Smooth muscle cell (in vitro differentiated cells): ENCODE results near the gene RAMP1. TPM values are rescaled to one million over a fixed set of nuclear protein-coding genes. Genes with fewer than 3 reads are reported as not detected.

ENCODE experiments used
- DNase-seq: peaks from one replicate; lab custom pipeline; 2025; ENCODE audit not compliant: unreplicated experiment; lab: John Stamatoyannopoulos, UW
- H2AFZ ChIP-seq: fragments of 200-600 bp; sonication (generic); 2 replicates; pipeline ENCODE4 v1.6.0; 2016; ENCODE audit warnings: antibody characterized with exemption, low read depth, mild to moderate bottlenecking
- H3F3A ChIP-seq: fragments of 200-600 bp; sonication (generic); 2 replicates; pipeline ENCODE4 v1.6.0; 2017; ENCODE audit warnings: antibody characterized with exemption, low read depth
- H3K27ac ChIP-seq: fragments of 200-600 bp; sonication (generic); 2 replicates; pipeline ENCODE4 v1.5.1; 2016; ENCODE audit warnings: low read depth, mild to moderate bottlenecking
- H3K27me3 ChIP-seq: fragments of 200-600 bp; sonication (generic); 2 replicates; pipeline ENCODE4 v1.6.1; 2016; ENCODE audit warnings: low read depth, mild to moderate bottlenecking
- H3K36me3 ChIP-seq: fragments of 200-600 bp; sonication (generic); 2 replicates; pipeline ENCODE4 v1.5.1; 2016; ENCODE audit warnings: low read depth
- H3K4me1 ChIP-seq: fragments of 200-600 bp; sonication (generic); 2 replicates; pipeline ENCODE4 v1.5.1; 2016; ENCODE audit warnings: low read depth
- H3K4me2 ChIP-seq: fragments of 200-600 bp; sonication (generic); 2 replicates; pipeline ENCODE4 v1.6.0; 2016; ENCODE audit warnings: mild to moderate bottlenecking
- H3K4me3 ChIP-seq: fragments of 200-600 bp; sonication (generic); 2 replicates; pipeline ENCODE4 v1.5.1; 2016; ENCODE audit warnings: mild to moderate bottlenecking
- H3K79me2 ChIP-seq: fragments of 200-600 bp; sonication (generic); 2 replicates; pipeline ENCODE4 v1.6.0; 2016; ENCODE audit warnings: low read depth, mild to moderate bottlenecking
- H3K9ac ChIP-seq: fragments of 200-600 bp; sonication (generic); 2 replicates; pipeline ENCODE4 v1.6.0; 2016; ENCODE audit warnings: low read depth
- H3K9me3 ChIP-seq: fragments of 200-600 bp; sonication (generic); replicated peaks from 2 replicates; pipeline ENCODE4 v1.5.1; 2016; ENCODE audit warnings: low read depth
- H4K20me1 ChIP-seq: fragments of 200-600 bp; sonication (generic); 2 replicates; pipeline ENCODE4 v1.6.0; 2016; ENCODE audit warnings: low read depth
- WGBS: methylation state at CpG from one replicate; pipeline ENCODE4 v1.1.7; 2016; ENCODE audit warnings: low lambda C conversion rate; 5-methylcytosine and 5-hydroxymethylcytosine counted together
- polyA plus RNA-seq: library from polyadenylated mRNA; unstranded; fragments of >200 nt; fragmentation: Nextera tagmentation; extraction: Ambion mirVana; gene quantifications from 2 replicates; pipeline ENCODE4 v1.2.1, GENCODE V29; 2016
- total RNA-seq: library from RNA; depleted of rRNA; stranded (reverse); fragments of >200 nt; gene quantifications from 2 replicates; pipeline ENCODE4 v1.2.3, GENCODE V29; 2014
- TF ChIP-seq, protein P1 (sequence below): fragments of 200-600 bp; sonication (generic); IDR thresholded peaks from 2 replicates; pipeline ENCODE4 v1.5.1; 2017; ENCODE audit warnings: borderline replicate concordance, mild to moderate bottlenecking, antibody characterized with exemption; ENCODE audit not compliant: insufficient read depth, poor library complexity, severe bottlenecking

Gene RAMP1
- total and polyA plus RNA-seq, 2 experiments from 2014 or later: 24.0 to 70.8 TPM

DNA sequence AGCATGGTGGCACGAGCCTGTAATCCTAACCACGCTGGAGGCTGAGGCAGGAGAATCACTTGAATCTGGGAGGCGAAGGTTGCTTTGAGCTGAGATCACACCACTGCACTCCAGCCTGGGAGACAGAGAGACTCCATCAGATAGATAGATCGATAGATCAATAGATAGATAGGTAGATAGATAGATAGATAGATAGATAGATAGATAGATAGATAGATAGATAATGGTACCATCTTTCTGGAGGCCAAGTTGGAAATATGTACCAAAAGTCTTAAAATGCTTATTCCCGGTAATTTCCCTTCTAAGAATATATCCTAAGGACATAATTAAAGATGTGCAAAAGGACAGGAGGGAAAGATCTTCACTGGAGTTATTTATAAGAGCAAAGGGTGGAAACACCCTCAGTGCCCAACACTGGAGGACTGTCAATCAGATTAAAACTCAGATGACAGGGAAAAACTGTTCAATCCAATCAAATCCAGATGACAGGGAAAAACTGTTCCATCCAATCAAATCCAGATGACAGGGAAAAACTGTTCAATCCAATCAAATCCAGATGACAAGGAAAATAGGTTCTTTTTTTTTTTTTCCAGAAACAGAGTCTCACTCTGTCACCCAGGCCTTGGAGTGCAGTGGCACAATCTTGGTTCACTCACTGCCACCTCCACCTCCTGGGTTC lies 58.4 kb downstream of the RAMP1 start:
- Histone ChIP-seq H3K27ac (no peak overlapping the region), H3K36me3 (no peaks in the 10 kb centered on the region), H3K79me2 (no peaks in the 10 kb centered on the region), H2AFZ (no peak overlapping the region), H3K9me3 (no peaks in the 10 kb centered on the region), H3K27me3 (no peaks in the 10 kb centered on the region), H3F3A (no peaks in the 10 kb centered on the region), H3K4me1 (no peaks in the 10 kb centered on the region), H3K9ac (no peak overlapping the region), H3K4me3 (no peak overlapping the region), H4K20me1 (no peaks in the 10 kb centered on the region), H3K4me2 (no peak overlapping the region)
- DNase-seq: no peak
- TF ChIP-seq, protein P1, sequence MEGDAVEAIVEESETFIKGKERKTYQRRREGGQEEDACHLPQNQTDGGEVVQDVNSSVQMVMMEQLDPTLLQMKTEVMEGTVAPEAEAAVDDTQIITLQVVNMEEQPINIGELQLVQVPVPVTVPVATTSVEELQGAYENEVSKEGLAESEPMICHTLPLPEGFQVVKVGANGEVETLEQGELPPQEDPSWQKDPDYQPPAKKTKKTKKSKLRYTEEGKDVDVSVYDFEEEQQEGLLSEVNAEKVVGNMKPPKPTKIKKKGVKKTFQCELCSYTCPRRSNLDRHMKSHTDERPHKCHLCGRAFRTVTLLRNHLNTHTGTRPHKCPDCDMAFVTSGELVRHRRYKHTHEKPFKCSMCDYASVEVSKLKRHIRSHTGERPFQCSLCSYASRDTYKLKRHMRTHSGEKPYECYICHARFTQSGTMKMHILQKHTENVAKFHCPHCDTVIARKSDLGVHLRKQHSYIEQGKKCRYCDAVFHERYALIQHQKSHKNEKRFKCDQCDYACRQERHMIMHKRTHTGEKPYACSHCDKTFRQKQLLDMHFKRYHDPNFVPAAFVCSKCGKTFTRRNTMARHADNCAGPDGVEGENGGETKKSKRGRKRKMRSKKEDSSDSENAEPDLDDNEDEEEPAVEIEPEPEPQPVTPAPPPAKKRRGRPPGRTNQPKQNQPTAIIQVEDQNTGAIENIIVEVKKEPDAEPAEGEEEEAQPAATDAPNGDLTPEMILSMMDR: no peak
- whole genome bisulfite sequencing: 95% methylated on average over 5 of the region's 5 CpGs

DNA sequence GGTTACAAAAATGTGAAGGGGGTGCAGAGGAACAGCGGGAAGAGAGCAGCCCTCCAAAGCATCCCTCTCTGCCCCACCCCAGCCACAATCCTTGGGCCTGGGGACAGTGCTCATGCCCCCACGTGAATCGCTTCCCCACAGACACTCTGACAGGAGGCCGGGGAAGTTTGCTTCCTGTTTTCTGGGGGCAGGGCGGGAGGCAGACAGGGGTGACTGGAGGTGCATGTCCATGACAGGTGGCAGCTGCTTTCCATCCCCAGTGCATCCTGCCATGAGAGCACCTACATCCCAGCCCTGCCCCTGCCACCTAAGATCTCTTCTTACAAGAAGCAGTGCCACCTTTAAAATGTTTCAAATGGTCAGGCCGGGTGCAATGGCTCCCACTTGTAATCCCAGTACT lies 60.2 kb downstream of the RAMP1 start:
- Histone ChIP-seq H3K9me3 (no peaks in the 10 kb centered on the region), H3F3A (no peaks in the 10 kb centered on the region), H3K27me3 (no peaks in the 10 kb centered on the region), H4K20me1 (no peaks in the 10 kb centered on the region), H3K4me2 (no peak overlapping the region), H2AFZ (no peak overlapping the region), H3K27ac (no peak overlapping the region), H3K4me3 (no peak overlapping the region), H3K36me3 (no peaks in the 10 kb centered on the region), H3K4me1 (no peaks in the 10 kb centered on the region), H3K9ac (no peak overlapping the region), H3K79me2 (no peaks in the 10 kb centered on the region)
- DNase-seq: no peak
- WGBS: 93% methylated on average over 6 of the region's 6 CpGs
- TF ChIP-seq, protein P1: no peak

- WGBS: 93% methylated on average over 14 of the region's 14 CpGs
- Histone ChIP-seq H4K20me1 (no peaks in the 10 kb centered on the region), H3K36me3 (no peaks in the 10 kb centered on the region), H3K4me3 (no peak overlapping the region), H3K27me3 (no peaks in the 10 kb centered on the region), H3F3A (no peaks in the 10 kb centered on the region), H3K4me2 (no peak overlapping the region), H3K79me2 (no peaks in the 10 kb centered on the region), H3K4me1 (no peaks in the 10 kb centered on the region), H2AFZ (no peak overlapping the region), H3K27ac (no peak overlapping the region), H3K9me3 (no peaks in the 10 kb centered on the region), H3K9ac (no peak overlapping the region)
- DNase-seq: no peak
- TF ChIP-seq, protein P1: no peak
Observed at GRCh38 chr2:237920673-237921072, 61.2 kb downstream of the RAMP1 start.

GRCh38 chr2:237921967-237922492 lies 62.6 kb downstream of the RAMP1 start:
- Histone ChIP-seq H3F3A (no peaks in the 10 kb centered on the region), H3K4me1 (no peaks in the 10 kb centered on the region), H3K9me3 (no peaks in the 10 kb centered on the region), H3K27me3 (no peaks in the 10 kb centered on the region), H3K9ac (no peak overlapping the region), H3K27ac (no peak overlapping the region), H2AFZ (no peak overlapping the region), H3K4me2 (no peak overlapping the region), H3K36me3 (no peaks in the 10 kb centered on the region), H3K4me3 (no peak overlapping the region), H4K20me1 (no peaks in the 10 kb centered on the region), H3K79me2 (no peaks in the 10 kb centered on the region)
- TF ChIP-seq, protein P1: no peak
- 89% methylated on average over 10 of the region's 10 CpGs for WGBS
- DNase-seq: no peak
